KOPT-K1 (cell line): ENCODE measurements around the gene ZNF837.
"Not testable (repeated sequence)": the region's sequence is repeated elsewhere in the genome, so short reads cannot be mapped to it uniquely, and the experiment has no call there.

Experiments
- H3K27ac ChIP-seq: fragments of 200-600 bp; sonication (generic); 2 replicates; pipeline ENCODE4 v1.5.1; 2016; ENCODE audit warnings: antibody characterized with exemption, mild to moderate bottlenecking, low read depth, low read length; ENCODE audit not compliant: poor library complexity, severe bottlenecking
- H3K36me3 ChIP-seq: fragments of 200-600 bp; sonication (generic); 2 replicates; pipeline ENCODE4 v1.5.1; 2017; ENCODE audit warnings: antibody characterized with exemption, mild to moderate bottlenecking, low read length, moderate library complexity; ENCODE audit not compliant: insufficient read depth
- H3K9me3 ChIP-seq: fragments of 200-600 bp; sonication (generic); 2 replicates; pipeline ENCODE4 v1.5.1; 2017; ENCODE audit warnings: antibody characterized with exemption, low read length, mild to moderate bottlenecking; ENCODE audit not compliant: insufficient read depth, poor library complexity, severe bottlenecking

The ZNF837 gene

GRCh38 chr19:58380662-58381459 lies at the start of gene ZNF837:
Gene ZNF837 (minus strand): TSS chr19:58381030. CDS start chr19:58369332, 11,698 bp downstream.
- Histone ChIP-seq H3K27ac (peak within 1 kb of the TSS; percentile 78), H3K36me3 (no peaks in the 10 kb centered on the region), H3K9me3 (no peaks in the 10 kb centered on the region)

- Histone ChIP-seq H3K36me3 (no peaks in the 10 kb centered on the region), H3K9me3 (peaks cover 31% of the 10 kb centered on the region), H3K27ac (no peak overlapping the region)
Observed at GRCh38 chr19:58429745-58430144, 48.9 kb upstream of the ZNF837 start.

GRCh38 chr19:58428617-58429016 lies 47.8 kb upstream of the ZNF837 start:
- Histone ChIP-seq H3K36me3 (no peaks in the 10 kb centered on the region), H3K27ac (no peak overlapping the region), H3K9me3 (peaks cover 20% of the 10 kb centered on the region)

- Histone ChIP-seq H3K27ac (peak overlapping the region; percentile 64), H3K36me3 (peaks cover 59% of the 10 kb centered on the region), H3K9me3 (peaks cover 27% of the 10 kb centered on the region)
Observed at GRCh38 chr19:58417071-58417470, 36.2 kb upstream of the ZNF837 start.

- peak overlapping the region; percentile 64 for H3K27ac ChIP-seq
- H3K36me3 ChIP-seq: peaks cover 59% of the 10 kb centered on the region
Observed at GRCh38 chr19:58416604-58417003, 35.8 kb upstream of the ZNF837 start.

GRCh38 chr19:58409010-58409790 lies 28.4 kb upstream of the ZNF837 start:
- Histone ChIP-seq H3K27ac (peak overlapping the region; percentile 78), H3K36me3 (no peaks in the 10 kb centered on the region), H3K9me3 (no peaks in the 10 kb centered on the region)

More at GRCh38 chr19:58416604-58417003, 35.8 kb upstream of the ZNF837 start:
- peaks cover 27% of the 10 kb centered on the region for H3K9me3 ChIP-seq

- Histone ChIP-seq H3K36me3 (no peaks in the 10 kb centered on the region), H3K27ac (peak within 1 kb of the TSS; percentile 78)
Observed at GRCh38 chr19:58408152-58409009, 27.6 kb upstream of the ZNF837 start, which contains the start of gene ZNF584. Gene ZNF584 (plus strand): TSS chr19:58408649. CDS start chr19:58409148, 499 bp downstream.

GRCh38 chr19:58407658-58408151 lies 26.9 kb upstream of the ZNF837 start:
- Histone ChIP-seq H3K27ac (peak overlapping the region; percentile 78), H3K9me3 (no peaks in the 10 kb centered on the region), H3K36me3 (no peaks in the 10 kb centered on the region)

More at GRCh38 chr19:58408152-58409009, 27.6 kb upstream of the ZNF837 start, which contains the start of gene ZNF584:
- no peaks in the 10 kb centered on the region for H3K9me3 ChIP-seq

- peak overlapping the region; percentile 78 for H3K27ac ChIP-seq
- H3K9me3 ChIP-seq: no peaks in the 10 kb centered on the region
- no peaks in the 10 kb centered on the region for H3K36me3 ChIP-seq
Observed at GRCh38 chr19:58406818-58407657, 26.2 kb upstream of the ZNF837 start.

- H3K27ac ChIP-seq, H3K36me3 ChIP-seq, H3K9me3 ChIP-seq: not testable (repeated sequence)
Observed at GRCh38 chr19:58403920-58404478, 23.2 kb upstream of the ZNF837 start.

GRCh38 chr19:58401840-58402421 lies 21.1 kb upstream of the ZNF837 start:
- no peaks in the 10 kb centered on the region for H3K9me3 ChIP-seq
- H3K36me3 ChIP-seq: peaks cover 6% of the 10 kb centered on the region; the same call in 1 of the 2 replicates
- H3K27ac ChIP-seq: peak overlapping the region; percentile 59

- peaks cover 7% of the 10 kb centered on the region; the same call in 1 of the 2 replicates for H3K36me3 ChIP-seq
- H3K27ac ChIP-seq: peak overlapping the region; percentile 59
- H3K9me3 ChIP-seq: no peaks in the 10 kb centered on the region
Observed at GRCh38 chr19:58400916-58401839, 20.3 kb upstream of the ZNF837 start.
